Keratinocyte (primary cell): ENCODE measurements around the gene WWC2. TPM values are rescaled to one million over a fixed set of nuclear protein-coding genes. Genes with fewer than 3 reads are reported as not detected.
"Not testable (repeated sequence)": the region's sequence is repeated elsewhere in the genome, so short reads cannot be mapped to it uniquely, and the experiment has no call there.

Experiments used
- DNase-seq: peaks from one replicate; pipeline ENCODE4 v3.0.0-alpha.2; 2011; ENCODE audit warnings: low read depth, missing footprints, low spot score
- FAIRE-seq: peaks from 2 replicates; lab custom pipeline; 2011; peaks lifted over from hg19 to GRCh38; lab: Jason Lieb, UNC
- H2AFZ ChIP-seq: 2 replicates; pipeline ENCODE4 v1.6.0; 2012; ENCODE audit warnings: low read length, control low read depth, inconsistent platforms; ENCODE audit not compliant: control insufficient read depth
- H3K27ac ChIP-seq: 2 replicates; pipeline ENCODE4 v1.5.1; 2011; ENCODE audit warnings: low read length; ENCODE audit not compliant: control insufficient read depth, insufficient read depth
- H3K27me3 ChIP-seq: 3 replicates; pipeline ENCODE4 v1.6.0; 2011; ENCODE audit warnings: low read length; ENCODE audit not compliant: control insufficient read depth, insufficient read depth; ENCODE audit errors: extremely low read depth
- H3K36me3 ChIP-seq, 2 experiments: 2 replicates in 1 of 2; 3 replicates in 1 of 2; pipeline ENCODE4 v1.5.1; 2011; ENCODE audit warnings: low read length in 2 of 2, mild to moderate bottlenecking in 1 of 2; ENCODE audit not compliant: control insufficient read depth in 2 of 2, insufficient read depth in 2 of 2; ENCODE audit errors: extremely low read depth in 1 of 2
- H3K4me1 ChIP-seq: 3 replicates; pipeline ENCODE4 v1.5.1; 2011; ENCODE audit warnings: low read length; ENCODE audit not compliant: control insufficient read depth, insufficient read depth; ENCODE audit errors: extremely low read depth
- H3K4me2 ChIP-seq: 3 replicates; pipeline ENCODE4 v1.6.0; 2011; ENCODE audit warnings: low read depth, low read length; ENCODE audit not compliant: control insufficient read depth, insufficient read depth; ENCODE audit errors: extremely low read depth
- H3K4me3 ChIP-seq, 3 experiments: fragments of 200-600 bp in 1 of 3; sonication (generic) in 1 of 3; 2 replicates in 2 of 3; 3 replicates in 1 of 3; pipeline ENCODE4 v1.5.1; 2011 to 2016; ENCODE audit warnings: low read length in 3 of 3, mild to moderate bottlenecking in 3 of 3, control low read depth in 2 of 3, inconsistent platforms in 1 of 3, low read depth in 1 of 3, mixed read lengths in 1 of 3, mixed run types in 1 of 3, moderate library complexity in 1 of 3; ENCODE audit not compliant: control insufficient read depth in 2 of 3, insufficient read depth in 2 of 3; ENCODE audit errors: extremely low read depth in 1 of 3
- H3K79me2 ChIP-seq: 2 replicates; pipeline ENCODE4 v1.6.0; 2012; ENCODE audit warnings: low read length; ENCODE audit not compliant: control insufficient read depth, insufficient read depth
- H3K9ac ChIP-seq: 3 replicates; pipeline ENCODE4 v1.6.0; 2011; ENCODE audit warnings: low read length; ENCODE audit not compliant: control insufficient read depth, insufficient read depth; ENCODE audit errors: extremely low read depth
- H3K9me1 ChIP-seq: 3 replicates; pipeline ENCODE4 v1.6.0; 2011; ENCODE audit warnings: low read length; ENCODE audit not compliant: control insufficient read depth, insufficient read depth; ENCODE audit errors: extremely low read depth
- H3K9me3 ChIP-seq: 2 replicates; pipeline ENCODE4 v1.5.1; 2012; ENCODE audit warnings: low read depth, low read length; ENCODE audit not compliant: control insufficient read depth
- H4K20me1 ChIP-seq: 3 replicates; pipeline ENCODE4 v1.6.0; 2011; ENCODE audit warnings: low read length; ENCODE audit not compliant: control insufficient read depth, insufficient read depth; ENCODE audit errors: extremely low read depth
- CTCF ChIP-seq, 3 experiments: IDR thresholded peaks in 1 of 3; conservative IDR thresholded peaks in 1 of 3; optimal IDR thresholded peaks in 1 of 3; 2 replicates in 2 of 3; 3 replicates in 1 of 3; pipeline versions ENCODE3 to v1.5.1; 2011; ENCODE audit warnings: low read length in 3 of 3, mild to moderate bottlenecking in 3 of 3, moderate library complexity in 2 of 3, control low read depth in 1 of 3, inconsistent platforms in 1 of 3; ENCODE audit not compliant: insufficient read depth in 2 of 3; ENCODE audit errors: extremely low read depth in 1 of 3
- EZH2 ChIP-seq: IDR thresholded peaks from one replicate; pipeline ENCODE4 v1.6.1; 2012; ENCODE audit warnings: inconsistent platforms, mild to moderate bottlenecking, low read length, moderate library complexity
- dilution Hi-C: fragments of 300-500 bp; cut with MboI; formaldehyde crosslinking; loops from one replicate; pipeline ENCODE4 v1.7.0; 2020; ENCODE audit warnings: low sequenced_read_pairs; ENCODE audit not compliant: extremely low pct_ligation_motif_present
- polyA plus RNA-seq, 5 experiments: library from polyadenylated mRNA; depleted of rRNA in 3 of 5; stranded (reverse) in 3 of 5; stranded (forward) in 1 of 5; unstranded in 1 of 5; fragments of >200 nt; gene quantifications; 1 replicate in 1 of 5; 2 replicates in 3 of 5; 3 replicates in 1 of 5; pipeline versions ENCODE4 v1.2.1 to v1.2.3, GENCODE V29; 2011 to 2012; ENCODE audit warnings: missing spikeins in 2 of 5, low read depth in 1 of 5, low replicate concordance in 1 of 5

WWC2 gene
- polyA plus RNA-seq, 1 donor (not counting 4 experiments of a cell fraction or from before 2014, with no cell fraction given): 15.4 TPM

- H4K20me1 ChIP-seq, H3K4me1 ChIP-seq, H3K27ac ChIP-seq, H3K4me2 ChIP-seq, DNase-seq, H3K36me3 ChIP-seq, H3K9ac ChIP-seq, H3K4me3 ChIP-seq, H3K9me3 ChIP-seq, H3K9me1 ChIP-seq, dilution Hi-C loops, H3K27me3 ChIP-seq, FAIRE-seq, H2AFZ ChIP-seq: not testable (repeated sequence)
- H3K79me2 ChIP-seq: peaks cover 46% of the 10 kb centered on the region
These were observed 53.2 kb downstream of the WWC2 start for GRCh38 chr4:183152232-183152631.

- FAIRE-seq (no peak), DNase-seq (no peak)
- Histone ChIP-seq H3K4me3 (no peak overlapping the region), H4K20me1 (no peaks in the 10 kb centered on the region), H3K79me2 (peaks cover 47% of the 10 kb centered on the region), H3K27ac (no peak overlapping the region), H2AFZ (no peak overlapping the region), H3K9ac (no peak overlapping the region), H3K4me1 (no peaks in the 10 kb centered on the region), H3K9me1 (no peaks in the 10 kb centered on the region), H3K27me3 (no peaks in the 10 kb centered on the region), H3K4me2 (no peak overlapping the region), H3K36me3 (no peaks in the 10 kb centered on the region), H3K9me3 (no peaks in the 10 kb centered on the region)
- no peak for TF ChIP-seq CTCF (optimal IDR thresholded peaks at IDR 0.05 in 1 of 3, IDR thresholded peaks at IDR 0.05 in 1 of 3, conservative IDR thresholded peaks at IDR 0.05 in 1 of 3; ENCODE audit: extremely low read depth in 1 of 3, insufficient read depth in 2 of 3, low read length in 3 of 3)
- no peak for TF ChIP-seq EZH2
- dilution Hi-C loops: no loop called here
These were observed 54.3 kb downstream of the WWC2 start for GRCh38 chr4:183153190-183153916.
